Thoracic aorta (tissue), 2 donors: Measurements from ENCODE around the gene SPA17. TPM values are rescaled to one million over a fixed set of nuclear protein-coding genes. Genes with fewer than 3 reads are reported as not detected.
A peak's percentile ranks its signal among the peaks of the same experiment; 100 is the strongest.

Experiments
- ATAC-seq: fragments of 150-250 bp; one replicate; pipeline ENCODE4 v1.8.0; 2017; ENCODE audit warnings: low read depth; ENCODE audit not compliant: insufficient number of reproducible peaks, low FRiP score
- DNase-seq: peaks from one replicate; pipeline ENCODE4 v3.0.0-alpha.2; 2020; ENCODE audit warnings: low spot score
- H3K27ac ChIP-seq, 2 donors: fragments of 200-600 bp; sonication (generic); 1 replicate in 1 of 2; 2 replicates in 1 of 2; pipeline ENCODE4 v1.5.1; 2016; ENCODE audit warnings: mild to moderate bottlenecking in 2 of 2, moderate library complexity in 2 of 2
- H3K27me3 ChIP-seq: fragments of 200-600 bp; sonication (generic); replicated peaks from 2 replicates; pipeline ENCODE4 v1.6.0; 2016; ENCODE audit warnings: mild to moderate bottlenecking; ENCODE audit not compliant: insufficient read depth
- H3K36me3 ChIP-seq: fragments of 200-600 bp; sonication (generic); one replicate; pipeline ENCODE4 v1.5.1; 2016
- H3K4me1 ChIP-seq, 2 donors: fragments of 200-600 bp; sonication (generic); 1 replicate in 1 of 2; 2 replicates in 1 of 2; pipeline versions ENCODE4 v1.5.1 to v1.6.0; 2016; ENCODE audit warnings: low read depth in 2 of 2, mild to moderate bottlenecking in 1 of 2; ENCODE audit not compliant: control insufficient read depth in 1 of 2
- H3K4me3 ChIP-seq: fragments of 200-600 bp; sonication (generic); 2 replicates; pipeline ENCODE4 v1.5.1; 2016; ENCODE audit warnings: mild to moderate bottlenecking
- H3K9me3 ChIP-seq: fragments of 200-600 bp; sonication (generic); 2 replicates; pipeline ENCODE4 v1.5.1; 2016
- total RNA-seq, 2 donors: library from RNA; depleted of rRNA; stranded (reverse); fragments of >200 nt; gene quantifications; one replicate each; pipeline versions ENCODE4 v1.1.0 to v1.2.3, GENCODE V29; 2016
- TF ChIP-seq, protein P1 (sequence below): fragments of 200-600 bp; sonication (generic); IDR thresholded peaks from one replicate; pipeline ENCODE4 v1.5.1; 2019; ENCODE audit warnings: antibody characterized with exemption

The SPA17 gene
- total RNA-seq, 2 donors from 2014 or later, result 3.9 to 6.4 TPM

DNA sequence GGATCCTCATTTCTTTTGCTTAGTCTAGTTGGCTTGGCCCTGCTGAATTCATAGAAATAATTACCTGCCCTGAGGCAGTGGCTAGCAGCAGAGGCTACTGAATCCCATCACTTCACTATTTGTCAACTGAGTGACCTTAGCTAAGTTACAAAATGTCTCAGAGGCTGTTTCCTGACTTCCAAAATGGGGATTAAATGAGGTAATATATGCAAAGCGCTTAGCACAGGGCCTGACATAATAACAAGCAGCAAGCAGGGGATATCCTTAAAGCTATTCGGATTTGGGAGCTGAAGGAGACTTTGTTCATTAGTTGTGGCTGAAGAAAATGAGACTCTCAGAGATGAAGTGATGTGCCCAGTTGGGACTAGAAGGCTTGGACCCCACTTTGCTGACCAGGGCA, 68.9 kb downstream of the SPA17 start:
- ATAC-seq, result no peak

GRCh38 chr11:124743050-124743449, 69.3 kb downstream of the SPA17 start:
- H3K9me3 ChIP-seq, result no peaks in the 10 kb centered on the region
- TF ChIP-seq, protein P1, sequence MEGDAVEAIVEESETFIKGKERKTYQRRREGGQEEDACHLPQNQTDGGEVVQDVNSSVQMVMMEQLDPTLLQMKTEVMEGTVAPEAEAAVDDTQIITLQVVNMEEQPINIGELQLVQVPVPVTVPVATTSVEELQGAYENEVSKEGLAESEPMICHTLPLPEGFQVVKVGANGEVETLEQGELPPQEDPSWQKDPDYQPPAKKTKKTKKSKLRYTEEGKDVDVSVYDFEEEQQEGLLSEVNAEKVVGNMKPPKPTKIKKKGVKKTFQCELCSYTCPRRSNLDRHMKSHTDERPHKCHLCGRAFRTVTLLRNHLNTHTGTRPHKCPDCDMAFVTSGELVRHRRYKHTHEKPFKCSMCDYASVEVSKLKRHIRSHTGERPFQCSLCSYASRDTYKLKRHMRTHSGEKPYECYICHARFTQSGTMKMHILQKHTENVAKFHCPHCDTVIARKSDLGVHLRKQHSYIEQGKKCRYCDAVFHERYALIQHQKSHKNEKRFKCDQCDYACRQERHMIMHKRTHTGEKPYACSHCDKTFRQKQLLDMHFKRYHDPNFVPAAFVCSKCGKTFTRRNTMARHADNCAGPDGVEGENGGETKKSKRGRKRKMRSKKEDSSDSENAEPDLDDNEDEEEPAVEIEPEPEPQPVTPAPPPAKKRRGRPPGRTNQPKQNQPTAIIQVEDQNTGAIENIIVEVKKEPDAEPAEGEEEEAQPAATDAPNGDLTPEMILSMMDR, result no peak
- H3K27me3 ChIP-seq, result no peaks in the 10 kb centered on the region
- DNase-seq (no peak), ATAC-seq (no peak)
- H3K36me3 ChIP-seq, result no peaks in the 10 kb centered on the region
- no peak overlapping the region for H3K4me3 ChIP-seq
- no peak overlapping the region for H3K27ac ChIP-seq
- peaks cover 6 to 21% of the 10 kb centered on the region in 2 donors for H3K4me1 ChIP-seq

More for the DNA sequence above, 68.9 kb downstream of the SPA17 start:
- H3K4me1 ChIP-seq, result peaks cover 6 to 21% of the 10 kb centered on the region in 2 donors
- H3K27ac ChIP-seq, result no peak overlapping the region
- no peaks in the 10 kb centered on the region for H3K27me3 ChIP-seq
- H3K36me3 ChIP-seq, result no peaks in the 10 kb centered on the region
- no peaks in the 10 kb centered on the region for H3K9me3 ChIP-seq
- TF ChIP-seq, protein P1, result no peak
- H3K4me3 ChIP-seq, result no peak overlapping the region
- DNase-seq, result no peak

DNA sequence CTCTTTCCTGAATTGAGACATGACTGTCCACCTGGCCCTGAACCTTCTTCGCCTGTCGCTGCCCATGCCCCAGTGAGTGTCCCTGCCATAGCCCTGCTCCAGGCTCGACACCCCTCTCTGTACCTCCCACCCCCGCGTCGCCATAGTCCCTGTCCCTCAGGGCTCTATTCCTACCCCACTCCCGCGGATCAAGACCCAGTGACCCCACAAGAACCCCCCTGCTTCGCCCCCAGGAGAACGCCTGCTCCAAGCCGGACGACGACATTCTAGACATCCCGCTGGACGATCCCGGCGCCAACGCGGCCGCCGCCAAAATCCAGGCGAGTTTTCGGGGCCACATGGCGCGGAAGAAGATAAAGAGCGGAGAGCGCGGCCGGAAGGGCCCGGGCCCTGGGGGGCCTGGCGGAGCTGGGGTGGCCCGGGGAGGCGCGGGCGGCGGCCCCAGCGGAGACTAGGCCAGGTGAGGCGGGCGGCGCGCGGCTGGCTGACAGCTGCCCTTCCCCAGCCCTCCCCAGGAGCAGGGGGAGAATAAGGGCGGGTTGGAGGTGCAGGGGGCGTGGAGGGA, 71.6 kb downstream of the SPA17 start:
- H3K9me3 ChIP-seq, result no peaks in the 10 kb centered on the region
- no peak overlapping the region for H3K4me3 ChIP-seq
- no peaks in the 10 kb centered on the region for H3K27me3 ChIP-seq
- TF ChIP-seq, protein P1, result no peak
- H3K4me1 ChIP-seq, result peaks cover 4 to 17% of the 10 kb centered on the region in 2 donors
- DNase-seq, result no peak
- ATAC-seq, result no peak
- H3K27ac ChIP-seq, result no peak overlapping the region
- no peaks in the 10 kb centered on the region for H3K36me3 ChIP-seq

DNA sequence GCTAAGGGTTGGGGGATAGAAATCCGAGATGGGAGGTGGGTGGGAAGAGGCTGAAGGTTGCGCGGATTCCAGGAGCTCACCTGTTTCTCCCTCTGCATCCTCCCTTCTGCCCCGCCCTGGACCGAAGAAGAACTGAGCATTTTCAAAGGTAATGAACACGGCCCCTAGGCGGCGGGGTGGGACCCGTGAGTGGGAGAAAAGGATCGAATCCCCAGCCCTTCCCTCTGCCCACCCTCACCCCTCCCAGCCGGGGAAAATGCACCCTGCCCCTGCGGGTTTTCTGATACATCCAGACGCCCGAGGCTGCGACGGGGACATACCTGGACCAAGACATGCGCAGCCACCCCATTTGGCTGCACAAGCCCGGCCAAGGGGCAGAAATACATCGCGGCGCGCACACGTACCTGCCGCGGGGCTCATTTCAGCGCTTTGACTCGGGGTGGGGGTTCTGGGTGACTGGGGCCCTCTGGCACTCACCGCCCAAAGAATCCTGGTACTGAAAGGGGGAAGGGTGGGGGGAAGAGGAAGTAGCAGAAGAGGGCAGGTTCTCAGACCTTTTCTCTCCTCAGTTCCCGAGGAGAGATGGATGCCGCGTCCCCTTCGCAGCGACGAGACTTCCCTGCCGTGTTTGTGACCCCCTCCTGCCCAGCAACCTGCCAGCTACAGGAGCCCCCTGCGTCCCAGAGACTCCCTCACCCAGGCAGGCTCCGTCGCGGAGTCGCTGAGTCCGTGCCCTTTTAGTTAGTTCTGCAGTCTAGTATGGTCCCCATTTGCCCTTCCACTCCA, 72.3 kb downstream of the SPA17 start:
- no peaks in the 10 kb centered on the region for H3K27me3 ChIP-seq
- H3K27ac ChIP-seq, result no peak overlapping the region
- no peak for ATAC-seq

More for the DNA sequence above, 72.3 kb downstream of the SPA17 start:
- no peak for DNase-seq
- no peaks in the 10 kb centered on the region for H3K36me3 ChIP-seq
- no peaks in the 10 kb centered on the region for H3K9me3 ChIP-seq
- peaks cover 0 to 14% of the 10 kb centered on the region in 2 donors for H3K4me1 ChIP-seq
- H3K4me3 ChIP-seq, result peak overlapping the region; percentile 60
- TF ChIP-seq, protein P1, result no peak
